ENCODE results near the gene MYO7B. TPM values are rescaled to one million over a fixed set of nuclear protein-coding genes. Genes with fewer than 3 reads are reported as not detected.

Gene MYO7B
- total RNA-seq, 2 experiments from 2014 or later: 0.65 to 1.2 TPM

- Mint-ChIP-seq H3K4me3 (no peak overlapping the region), H3K27ac (no peak overlapping the region), H3K4me1 (ENCODE audit: low read depth) (peaks cover 2% of the 10 kb centered on the region), H3K27me3 (no peaks in the 10 kb centered on the region), H3K36me3 (ENCODE audit: low read depth) (no peaks in the 10 kb centered on the region), H3K9me3 (no peaks in the 10 kb centered on the region)
- CTCF ChIA-PET: no interaction called here
- no peak for TF ChIP-seq CTCF (IDR thresholded peaks at IDR 0.05)
- ATAC-seq: no peak
- DNase-seq: no peak
- intact Hi-C loops (cut with micrococcal nuclease): no loop called here
- POLR2A ChIA-PET: no interaction called here
Measured at GRCh38 chr2:127622561-127623387, 87.3 kb downstream of the MYO7B start.

GRCh38 chr2:127623388-127624319 lies 88.2 kb downstream of the MYO7B start:
- ChIA-PET CTCF (interaction anchor here (0.9 kb wide), 1 partner anchor 97 kb away, joined by 3 read pairs; no protein-coding TSS in a partner anchor), POLR2A (interaction anchor here (0.6 kb wide), 1 partner anchor 32 kb away, joined by 4 read pairs; no protein-coding TSS in a partner anchor)
- DNase-seq: no peak
- no peaks in the 10 kb centered on the region for H3K9me3 Mint-ChIP-seq
- ATAC-seq: no peak
- no peak overlapping the region for H3K27ac Mint-ChIP-seq
- TF ChIP-seq CTCF (IDR thresholded peaks at IDR 0.05): no peak
- H3K27me3 Mint-ChIP-seq: no peaks in the 10 kb centered on the region
- intact Hi-C loops (cut with micrococcal nuclease): no loop called here
- no peak overlapping the region for H3K4me3 Mint-ChIP-seq
- no peaks in the 10 kb centered on the region for H3K4me1 Mint-ChIP-seq (ENCODE audit: low read depth)
- H3K36me3 Mint-ChIP-seq (ENCODE audit: low read depth): no peaks in the 10 kb centered on the region

- no peak for ATAC-seq
- Mint-ChIP-seq H3K4me3 (no peak overlapping the region), H3K4me1 (ENCODE audit: low read depth) (no peaks in the 10 kb centered on the region), H3K36me3 (ENCODE audit: low read depth) (no peaks in the 10 kb centered on the region), H3K27me3 (no peaks in the 10 kb centered on the region), H3K9me3 (no peaks in the 10 kb centered on the region), H3K27ac (no peak overlapping the region)
- POLR2A ChIA-PET: no interaction called here
- DNase-seq: no peak
- CTCF ChIA-PET: interaction anchor here (0.9 kb wide), 1 partner anchor 96 kb away, joined by 3 read pairs; no protein-coding TSS in a partner anchor
- intact Hi-C loops (cut with micrococcal nuclease): no loop called here
- TF ChIP-seq CTCF (IDR thresholded peaks at IDR 0.05): no peak
Measured at GRCh38 chr2:127624320-127624755, 88.9 kb downstream of the MYO7B start.

- H3K27ac Mint-ChIP-seq: no peak overlapping the region
- H3K36me3 Mint-ChIP-seq (ENCODE audit: low read depth): no peaks in the 10 kb centered on the region
- no peaks in the 10 kb centered on the region for H3K4me1 Mint-ChIP-seq (ENCODE audit: low read depth)
- no peaks in the 10 kb centered on the region for H3K27me3 Mint-ChIP-seq
- intact Hi-C loops (cut with micrococcal nuclease): loop anchor here (5.0 kb wide), 1 partner anchor 33 kb away; no protein-coding TSS in a partner anchor
- TF ChIP-seq CTCF (IDR thresholded peaks at IDR 0.05): no peak
- H3K4me3 Mint-ChIP-seq: no peak overlapping the region
- POLR2A ChIA-PET: interaction anchor here (0.5 to 1.0 kb wide), 2 partner anchors 16 to 421 kb away, joined by 3 to 4 read pairs; no protein-coding TSS in a partner anchor
- H3K9me3 Mint-ChIP-seq: no peaks in the 10 kb centered on the region
- CTCF ChIA-PET: interaction anchor here (1.2 kb wide), 1 partner anchor 8 kb away, joined by 3 read pairs; no protein-coding TSS in a partner anchor
- no peak for DNase-seq
- no peak for ATAC-seq
Measured at GRCh38 chr2:127624756-127625571, 89.5 kb downstream of the MYO7B start.
